Lower lobe of right lung (tissue), 2 donors: ENCODE results near the gene TEAD4. TPM values are rescaled to one million over a fixed set of nuclear protein-coding genes. Genes with fewer than 3 reads are reported as not detected.

ENCODE experiments used
- ATAC-seq, 2 donors: fragments of 200-7000 bp; cut with Tn5 transposase; one replicate each; pipeline ENCODE4 v1.9.1; 2020 to 2022; ENCODE audit warnings: mild to moderate bottlenecking in 2 of 2, moderate library complexity in 2 of 2
- DNase-seq: peaks from one replicate; pipeline ENCODE4 v3.0.0-alpha.2; 2020
- H3K27ac ChIP-seq: fragments of 200-600 bp; one replicate; pipeline ENCODE4 v1.8.0; 2022
- H3K27me3 ChIP-seq: fragments of 200-600 bp; one replicate; pipeline ENCODE4 v1.8.0; 2022; ENCODE audit warnings: low read depth
- H3K36me3 ChIP-seq: fragments of 200-600 bp; one replicate; pipeline ENCODE4 v1.8.0; 2022; ENCODE audit warnings: mild to moderate bottlenecking
- H3K4me1 ChIP-seq: fragments of 200-600 bp; one replicate; pipeline ENCODE4 v1.8.0; 2022
- H3K4me3 ChIP-seq: fragments of 200-600 bp; one replicate; pipeline ENCODE4 v1.8.0; 2022; ENCODE audit warnings: mild to moderate bottlenecking
- H3K9me3 ChIP-seq: fragments of 200-600 bp; one replicate; pipeline ENCODE4 v1.8.0; 2022
- intact Hi-C: fragments of 100-400 bp; cut with DNase I; formaldehyde crosslinking; loops from one replicate; pipeline ENCODE4 v1.11.0; 2022
- total RNA-seq: library from RNA; stranded (reverse); fragmentation: NEBNext Ultra II Directional; extraction: Animal tissue kit (Norgen Biotek cat#: 25700); gene quantifications from one replicate; pipeline ENCODE4 v1.2.1, GENCODE V29; 2021
- TF ChIP-seq, protein P1 (sequence below): fragments of 200-600 bp; IDR thresholded peaks from one replicate; pipeline ENCODE4 v1.8.0; 2022; ENCODE audit warnings: antibody characterized with exemption, mild to moderate bottlenecking
- donor health status: DM: no; HTN: yes; CAD: no; lungs with severe emphysema.

TEAD4 gene
- total RNA-seq, 1 donor from 2014 or later: 27.3 TPM

GRCh38 chr12:2925322-2925995 lies 33.7 kb upstream of the TEAD4 start:
- H3K9me3 ChIP-seq: no peaks in the 10 kb centered on the region
- H3K27me3 ChIP-seq: no peaks in the 10 kb centered on the region
- H3K36me3 ChIP-seq: peaks cover 94% of the 10 kb centered on the region
- DNase-seq (no peak), ATAC-seq (no peak)
- H3K4me1 ChIP-seq: no peaks in the 10 kb centered on the region
- no peak overlapping the region for H3K4me3 ChIP-seq
- intact Hi-C loops: no loop called here
- H3K27ac ChIP-seq: no peak overlapping the region
- TF ChIP-seq, protein P1, sequence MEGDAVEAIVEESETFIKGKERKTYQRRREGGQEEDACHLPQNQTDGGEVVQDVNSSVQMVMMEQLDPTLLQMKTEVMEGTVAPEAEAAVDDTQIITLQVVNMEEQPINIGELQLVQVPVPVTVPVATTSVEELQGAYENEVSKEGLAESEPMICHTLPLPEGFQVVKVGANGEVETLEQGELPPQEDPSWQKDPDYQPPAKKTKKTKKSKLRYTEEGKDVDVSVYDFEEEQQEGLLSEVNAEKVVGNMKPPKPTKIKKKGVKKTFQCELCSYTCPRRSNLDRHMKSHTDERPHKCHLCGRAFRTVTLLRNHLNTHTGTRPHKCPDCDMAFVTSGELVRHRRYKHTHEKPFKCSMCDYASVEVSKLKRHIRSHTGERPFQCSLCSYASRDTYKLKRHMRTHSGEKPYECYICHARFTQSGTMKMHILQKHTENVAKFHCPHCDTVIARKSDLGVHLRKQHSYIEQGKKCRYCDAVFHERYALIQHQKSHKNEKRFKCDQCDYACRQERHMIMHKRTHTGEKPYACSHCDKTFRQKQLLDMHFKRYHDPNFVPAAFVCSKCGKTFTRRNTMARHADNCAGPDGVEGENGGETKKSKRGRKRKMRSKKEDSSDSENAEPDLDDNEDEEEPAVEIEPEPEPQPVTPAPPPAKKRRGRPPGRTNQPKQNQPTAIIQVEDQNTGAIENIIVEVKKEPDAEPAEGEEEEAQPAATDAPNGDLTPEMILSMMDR: no peak

DNA sequence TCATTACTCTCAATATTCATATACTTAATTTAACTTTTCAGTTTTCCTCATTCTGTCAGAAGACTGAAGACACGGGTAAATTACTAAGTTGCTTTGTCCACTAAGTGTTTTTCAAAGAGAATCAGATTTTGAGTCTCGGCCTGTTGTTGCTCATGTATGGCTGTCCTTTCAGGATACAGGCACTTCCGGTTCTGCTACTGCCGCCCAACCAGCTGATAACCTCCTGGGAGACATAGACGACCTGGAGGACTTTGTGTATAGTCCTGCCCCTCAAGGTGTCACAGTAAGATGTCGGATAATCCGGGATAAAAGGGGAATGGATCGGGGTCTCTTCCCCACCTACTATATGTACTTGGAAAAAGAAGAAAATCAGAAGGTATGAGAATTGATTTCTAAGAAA lies 28.3 kb upstream of the TEAD4 start:
- peaks cover 97% of the 10 kb centered on the region for H3K36me3 ChIP-seq

GRCh38 chr12:2933586-2933985 lies 25.6 kb upstream of the TEAD4 start:
- no peak for ATAC-seq

More for the DNA sequence above, 28.3 kb upstream of the TEAD4 start:
- no peaks in the 10 kb centered on the region for H3K27me3 ChIP-seq
- ATAC-seq (no peak), DNase-seq (no peak)
- TF ChIP-seq, protein P1: no peak
- H3K9me3 ChIP-seq: no peaks in the 10 kb centered on the region
- H3K27ac ChIP-seq: no peak overlapping the region
- H3K4me1 ChIP-seq: no peaks in the 10 kb centered on the region
- H3K4me3 ChIP-seq: no peak overlapping the region
- intact Hi-C loops: no loop called here

GRCh38 chr12:2934371-2934770 lies 24.8 kb upstream of the TEAD4 start:
- Histone ChIP-seq H3K27ac (no peak overlapping the region), H3K36me3 (peaks cover 92% of the 10 kb centered on the region), H3K27me3 (no peaks in the 10 kb centered on the region), H3K9me3 (no peaks in the 10 kb centered on the region), H3K4me1 (no peaks in the 10 kb centered on the region), H3K4me3 (no peak overlapping the region)
- DNase-seq (no peak), ATAC-seq (no peak)
- intact Hi-C loops: no loop called here
- TF ChIP-seq, protein P1: no peak

More at GRCh38 chr12:2933586-2933985, 25.6 kb upstream of the TEAD4 start:
- DNase-seq: no peak
- Histone ChIP-seq H3K36me3 (peaks cover 90% of the 10 kb centered on the region), H3K4me1 (no peaks in the 10 kb centered on the region), H3K27ac (no peak overlapping the region), H3K9me3 (no peaks in the 10 kb centered on the region), H3K27me3 (no peaks in the 10 kb centered on the region), H3K4me3 (no peak overlapping the region)
- TF ChIP-seq, protein P1: no peak
- intact Hi-C loops: no loop called here

GRCh38 chr12:2936301-2936700 lies 22.9 kb upstream of the TEAD4 start:
- Histone ChIP-seq H3K4me1 (no peaks in the 10 kb centered on the region), H3K27me3 (no peaks in the 10 kb centered on the region), H3K9me3 (no peaks in the 10 kb centered on the region), H3K4me3 (no peak overlapping the region), H3K36me3 (peaks cover 83% of the 10 kb centered on the region), H3K27ac (no peak overlapping the region)
- DNase-seq (no peak), ATAC-seq (no peak)
- intact Hi-C loops: no loop called here
- TF ChIP-seq, protein P1: no peak
